ENCODE results near the gene KLHDC8B.
"Not testable (repeated sequence)": the region's sequence is repeated elsewhere in the genome, so short reads cannot be mapped to it uniquely, and the experiment has no call there.

Gene KLHDC8B

DNA sequence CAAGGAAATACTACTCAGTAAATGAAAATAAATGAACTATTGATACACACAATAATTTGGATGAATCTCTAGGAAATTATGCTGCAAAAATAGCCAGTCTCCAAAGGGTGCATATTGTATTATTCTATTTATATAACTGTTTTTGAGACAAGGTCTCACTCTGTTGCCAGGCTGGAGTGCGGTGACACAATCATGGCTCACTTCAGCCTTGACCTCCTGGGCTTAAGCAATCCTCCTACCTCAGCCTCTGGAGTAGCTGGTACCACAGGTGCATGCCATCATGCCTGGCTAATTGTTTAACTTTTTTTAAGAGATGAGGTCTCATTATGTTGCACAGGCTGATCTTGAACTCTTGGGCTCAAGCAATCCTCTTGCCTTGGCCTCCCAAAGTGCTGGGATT, 12.5 kb downstream of the KLHDC8B start:
- no peak for DNase-seq (ENCODE audit: low spot score)

DNA sequence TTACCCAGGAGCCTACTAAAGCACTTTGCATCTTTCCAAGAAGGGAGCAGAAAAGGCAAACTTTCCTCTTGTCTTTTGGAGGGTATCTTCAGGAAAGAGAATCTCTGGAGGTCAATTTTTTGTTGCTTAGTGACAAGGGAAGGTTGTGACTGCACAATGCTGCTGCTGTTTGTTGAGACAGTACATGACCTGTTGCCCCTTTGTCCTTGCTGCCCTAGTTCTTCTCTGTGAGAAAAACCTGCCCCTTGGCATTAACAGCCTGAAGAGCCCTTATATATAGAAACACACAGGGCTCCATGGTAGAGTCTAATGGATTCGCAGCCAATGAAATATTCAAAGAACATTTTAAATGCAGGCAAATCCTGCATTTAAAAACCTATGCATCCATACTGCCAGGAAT, 20.3 kb downstream of the KLHDC8B start:
- no peak for DNase-seq (ENCODE audit: low spot score)

DNA sequence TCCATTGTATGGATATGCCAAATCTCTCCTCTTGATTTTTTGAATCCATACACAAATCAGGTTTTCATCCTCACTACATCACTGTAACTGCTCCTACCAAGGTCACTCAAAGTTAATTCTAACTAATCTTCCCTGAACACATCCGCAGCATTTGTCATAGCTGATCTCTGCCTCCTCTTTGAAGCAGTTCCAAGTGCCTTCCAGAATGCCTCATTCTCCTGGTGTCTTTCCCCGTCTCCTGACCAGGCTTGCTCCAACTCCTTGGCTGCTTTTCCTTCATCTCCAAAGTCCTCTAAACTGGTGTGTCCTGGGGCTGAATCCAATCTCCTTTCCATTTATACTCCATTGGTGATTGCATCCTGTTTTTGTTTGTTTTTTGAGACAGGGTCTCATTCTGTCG, 26.8 kb downstream of the KLHDC8B start:
- no peak for DNase-seq (ENCODE audit: low spot score)

DNA sequence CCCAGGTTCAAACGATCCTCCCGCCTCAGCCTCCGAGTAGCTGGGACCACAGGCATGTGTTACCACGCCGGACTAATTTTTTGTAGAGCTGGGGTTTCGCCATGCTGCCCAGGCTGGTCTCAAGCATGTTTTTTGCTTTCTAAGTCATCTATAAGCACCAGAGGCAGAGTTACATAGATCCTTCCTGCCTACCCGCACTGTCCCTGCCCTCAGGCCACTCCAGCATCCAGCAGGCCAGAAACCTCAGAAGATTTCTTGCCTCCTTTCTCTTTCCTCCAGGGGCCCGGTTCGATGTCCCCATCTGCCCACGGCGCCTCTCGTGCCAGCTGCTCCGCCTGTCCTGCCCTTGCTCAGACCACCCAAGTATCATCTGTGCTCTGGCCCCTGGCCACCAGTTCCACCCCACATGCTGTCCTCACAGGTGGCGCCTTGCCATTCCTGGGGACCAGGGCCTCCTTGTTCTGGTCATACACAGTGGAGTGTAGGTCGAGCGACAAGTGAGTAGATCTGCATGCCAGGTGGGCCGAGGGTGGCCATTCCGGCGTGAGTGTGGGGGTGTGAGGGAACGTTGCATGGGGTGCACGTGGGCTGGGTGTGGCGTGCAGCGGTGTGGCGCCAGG, 27.3 kb downstream of the KLHDC8B start:
- DNase-seq (ENCODE audit: low spot score) = no peak

DNA sequence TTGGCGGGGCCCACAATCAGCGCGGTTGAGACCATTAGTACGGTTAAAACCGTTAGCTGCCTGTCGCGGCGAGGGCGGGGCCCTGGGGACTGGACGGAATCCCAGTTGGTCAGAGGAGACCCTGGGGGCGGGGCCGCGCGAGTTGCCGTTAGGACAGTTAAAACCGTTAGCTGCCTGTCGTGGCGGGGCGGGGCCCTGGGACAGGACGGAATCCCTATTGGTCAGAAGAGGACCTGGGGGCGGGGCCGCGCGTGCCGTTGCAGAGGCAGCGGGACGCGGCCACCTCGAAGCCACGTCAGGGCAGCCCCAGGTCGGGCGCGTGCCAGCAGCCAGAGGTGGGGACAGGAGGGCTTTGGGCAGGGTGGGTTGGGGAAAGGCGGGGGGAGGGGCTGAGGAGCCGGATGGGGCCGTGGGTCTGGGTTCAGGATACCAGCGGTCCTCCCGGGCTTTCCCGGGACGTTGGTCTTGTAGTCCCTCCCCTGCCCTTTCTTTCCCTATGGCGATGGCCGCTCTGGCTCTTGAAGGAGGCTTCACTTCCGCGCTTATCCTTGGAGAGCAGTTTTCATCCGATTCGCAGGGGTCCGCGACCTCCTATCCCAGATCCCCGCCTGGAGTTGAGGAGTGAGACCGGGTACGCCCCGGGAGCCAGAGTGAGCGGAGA, 28.0 kb downstream of the KLHDC8B start:
- peak; percentile 40 for DNase-seq (ENCODE audit: low spot score)

DNA sequence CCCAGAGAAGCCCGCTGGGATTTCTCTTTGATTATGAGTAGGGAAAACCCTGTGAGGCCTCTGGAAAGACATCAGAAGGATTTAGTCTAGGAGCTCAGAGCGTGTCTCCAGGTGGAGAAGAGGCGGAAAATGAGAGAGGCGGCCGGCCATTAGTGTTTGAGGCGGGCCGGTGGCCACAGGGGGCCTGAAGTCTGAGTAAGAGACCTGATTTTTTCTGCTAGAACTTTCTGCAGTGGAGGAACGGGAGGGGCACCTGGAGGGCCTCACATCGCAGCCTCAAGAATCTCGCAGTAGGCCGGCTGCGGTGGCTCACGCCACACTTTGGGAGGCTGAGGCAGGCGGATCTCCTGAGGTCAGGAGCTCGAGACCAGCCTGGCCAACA, 28.5 kb downstream of the KLHDC8B start:
- DNase-seq (ENCODE audit: low spot score) = no peak

DNA sequence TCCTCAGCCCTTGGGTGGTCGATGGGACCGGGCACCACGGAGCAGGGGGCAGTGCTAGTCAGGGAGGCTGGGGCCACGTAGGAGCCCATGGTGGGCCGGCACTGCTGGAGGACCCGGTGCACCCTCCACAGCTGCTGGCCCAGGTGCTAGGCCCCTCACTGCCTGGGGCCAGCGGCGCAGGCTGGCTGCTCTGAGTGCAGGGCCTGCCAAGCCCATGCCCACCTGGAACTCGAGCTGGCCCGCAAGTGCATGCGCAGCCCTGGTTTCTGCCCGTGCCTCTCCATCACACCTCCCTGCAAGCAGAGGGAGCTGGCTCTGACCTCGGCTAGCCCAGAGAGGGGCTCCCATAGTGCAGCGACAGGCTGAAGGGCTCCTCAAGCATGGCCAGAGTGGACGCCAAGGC, 42.1 kb downstream of the KLHDC8B start:
- DNase-seq (ENCODE audit: low spot score) = no peak

DNA sequence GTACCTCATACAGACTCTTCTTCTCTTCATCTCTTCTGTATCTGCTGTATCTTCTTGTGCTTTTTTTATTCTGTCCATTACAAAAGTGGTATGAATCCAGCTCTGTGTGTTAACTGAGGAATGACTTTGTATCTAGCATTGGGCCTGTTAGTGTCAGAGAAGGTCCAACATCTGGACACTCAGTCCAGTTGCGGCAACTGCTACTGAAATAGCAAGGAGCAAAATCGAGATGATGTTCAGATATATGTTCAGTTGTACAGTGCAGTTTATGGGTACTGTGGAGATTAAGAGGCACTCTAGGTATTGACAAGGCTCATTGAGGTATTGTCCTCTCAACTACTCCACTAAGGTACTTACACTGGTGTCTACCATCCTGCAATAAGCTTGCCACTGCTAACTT, 42.6 kb downstream of the KLHDC8B start:
- no peak for DNase-seq (ENCODE audit: low spot score)

DNA sequence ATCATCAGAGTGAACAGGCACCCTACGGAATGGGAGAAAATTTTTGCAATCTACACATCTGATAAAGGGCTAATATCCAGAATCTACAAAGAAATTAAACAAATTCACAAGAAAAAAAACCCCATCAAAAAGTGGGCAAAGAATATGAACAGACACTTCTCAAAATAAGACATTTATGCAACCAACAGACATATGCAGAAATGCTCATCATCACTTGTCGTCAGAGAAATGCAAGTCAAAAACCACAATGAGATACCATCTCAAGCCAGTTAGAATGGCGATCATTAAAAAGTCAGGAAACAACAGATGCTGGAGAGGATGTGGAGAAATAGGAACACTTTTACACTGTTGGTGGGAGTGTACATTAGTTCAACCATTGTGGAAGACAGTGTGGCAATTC, 45.3 kb downstream of the KLHDC8B start:
- DNase-seq (ENCODE audit: low spot score) = not testable (repeated sequence)

DNA sequence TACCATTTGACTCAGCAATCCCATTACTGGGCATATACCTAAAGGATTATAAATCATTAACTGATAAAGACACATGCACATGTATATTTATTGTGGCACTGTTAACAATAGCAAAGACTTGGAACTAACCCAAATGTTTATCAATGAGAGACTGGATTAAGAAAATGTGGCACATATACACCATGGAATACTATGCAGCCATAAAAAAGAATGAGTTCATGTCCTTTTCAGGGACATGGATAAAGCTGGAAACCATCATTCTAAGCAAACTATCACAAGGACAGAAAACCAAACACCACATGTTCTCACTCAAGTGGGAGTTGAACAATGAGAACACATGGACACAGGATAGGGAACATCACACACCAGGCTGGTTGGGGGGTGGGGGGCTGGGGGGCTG, 45.7 kb downstream of the KLHDC8B start:
- not testable (repeated sequence) for DNase-seq (ENCODE audit: low spot score)

DNA sequence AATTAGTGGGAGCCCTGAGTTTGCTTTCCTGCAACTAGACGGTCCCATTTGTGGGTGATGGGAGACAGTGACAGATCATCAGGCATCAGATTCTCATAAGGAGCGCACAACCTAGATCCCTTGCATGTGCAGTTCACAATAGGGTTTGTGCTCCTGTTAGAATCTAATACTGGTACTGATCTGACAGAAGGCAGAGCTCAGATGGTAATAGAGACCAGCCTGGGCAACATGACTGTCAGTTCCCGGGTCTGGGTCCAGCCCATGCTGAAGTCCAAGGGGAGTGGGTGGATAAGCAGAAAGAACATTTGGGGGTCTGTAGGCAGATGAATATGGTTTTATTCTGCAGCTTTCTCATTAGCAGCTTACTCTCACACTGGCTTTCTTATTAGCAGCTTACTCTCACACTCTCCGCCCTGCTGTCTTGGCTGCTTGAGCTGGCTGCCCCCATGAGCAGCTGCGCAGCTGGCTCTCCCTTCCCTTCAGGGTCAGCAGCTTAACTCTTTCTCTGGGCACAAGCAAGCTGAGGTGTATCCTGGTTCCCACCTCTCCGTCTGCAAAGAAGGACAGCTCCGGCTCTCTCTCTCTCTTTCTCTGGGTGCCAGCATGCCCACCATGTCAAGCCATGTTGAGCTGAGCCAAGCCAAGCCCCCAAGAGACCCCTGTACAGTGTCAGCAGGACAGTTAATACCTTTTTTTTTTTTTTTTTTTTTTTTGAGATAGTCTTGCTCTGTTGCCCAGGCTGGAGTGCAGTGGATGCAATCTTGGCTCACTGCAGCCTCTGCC, 46.5 kb downstream of the KLHDC8B start:
- peak; percentile 50 for DNase-seq (ENCODE audit: low spot score)

DNA sequence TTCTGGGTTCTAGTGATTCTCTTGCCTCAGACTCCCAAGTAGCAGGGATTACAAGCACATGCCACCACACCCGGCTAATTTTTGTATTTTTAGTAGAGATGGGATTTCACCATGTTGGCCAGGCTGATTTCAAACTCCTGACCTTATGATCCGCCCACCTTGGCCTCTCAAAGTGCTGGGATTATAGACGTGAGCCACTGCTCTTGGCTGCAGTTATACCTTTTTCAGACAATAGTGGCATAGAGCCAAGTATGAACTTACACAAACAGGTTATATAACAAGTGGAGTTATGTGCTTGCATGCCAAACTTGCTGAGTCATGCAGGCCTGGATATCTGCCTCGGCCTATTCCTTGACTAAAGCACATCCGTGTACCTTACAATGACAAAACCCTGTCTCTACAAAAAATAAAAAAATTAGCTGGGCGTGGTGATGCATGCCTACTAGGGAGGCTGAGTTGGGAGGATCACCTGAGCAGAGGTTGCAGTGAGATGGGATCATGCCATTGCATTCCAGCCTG, 47.1 kb downstream of the KLHDC8B start:
- peak; percentile 51 for DNase-seq (ENCODE audit: low spot score)

DNA sequence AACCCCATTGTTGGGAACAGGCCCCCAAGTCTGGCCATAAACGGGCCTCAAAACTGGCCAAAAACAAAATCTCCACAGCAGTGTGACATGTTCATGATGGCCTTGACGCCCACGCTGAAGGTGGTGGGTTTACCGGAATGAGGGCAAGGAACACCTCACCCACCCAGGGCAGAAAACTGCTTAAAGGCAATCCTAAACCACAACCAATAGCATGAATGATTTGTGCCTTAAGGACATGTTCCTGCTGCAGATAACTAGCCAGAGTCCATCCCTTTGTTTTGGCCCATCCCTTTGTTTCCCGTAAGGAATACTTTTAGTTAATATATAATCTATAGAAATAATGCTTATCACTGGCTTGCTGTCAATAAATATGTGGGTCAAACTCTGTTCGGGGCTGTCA, 47.7 kb downstream of the KLHDC8B start:
- DNase-seq (ENCODE audit: low spot score) = no peak

DNA sequence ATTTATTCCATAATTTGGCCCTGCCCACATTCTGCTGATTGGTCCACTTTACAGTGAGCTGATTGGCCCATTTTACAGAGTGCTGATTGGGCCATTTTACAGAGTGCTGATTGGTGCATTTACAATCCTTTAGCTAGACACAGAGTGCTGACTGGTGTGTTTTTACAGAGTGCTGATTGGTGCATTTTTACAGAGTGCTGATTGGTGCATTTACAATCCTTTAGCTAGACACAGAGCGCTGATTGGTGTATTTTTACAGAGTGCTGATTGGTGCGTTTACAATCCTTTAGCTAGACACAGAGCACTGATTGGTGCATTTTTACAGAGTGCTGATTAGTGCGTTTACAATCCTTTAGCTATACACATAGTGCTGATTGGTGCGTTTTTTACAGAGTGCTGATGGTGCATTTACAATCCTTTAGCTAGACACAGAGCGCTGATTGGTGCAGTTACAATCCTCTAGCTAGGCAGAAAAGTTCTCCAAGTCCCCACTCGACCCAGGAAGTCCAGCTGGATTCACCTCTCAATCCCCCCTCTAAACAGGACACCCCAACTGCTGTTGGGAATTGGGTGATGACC, 49.7 kb downstream of the KLHDC8B start:
- not testable (repeated sequence) for DNase-seq (ENCODE audit: low spot score)

DNA sequence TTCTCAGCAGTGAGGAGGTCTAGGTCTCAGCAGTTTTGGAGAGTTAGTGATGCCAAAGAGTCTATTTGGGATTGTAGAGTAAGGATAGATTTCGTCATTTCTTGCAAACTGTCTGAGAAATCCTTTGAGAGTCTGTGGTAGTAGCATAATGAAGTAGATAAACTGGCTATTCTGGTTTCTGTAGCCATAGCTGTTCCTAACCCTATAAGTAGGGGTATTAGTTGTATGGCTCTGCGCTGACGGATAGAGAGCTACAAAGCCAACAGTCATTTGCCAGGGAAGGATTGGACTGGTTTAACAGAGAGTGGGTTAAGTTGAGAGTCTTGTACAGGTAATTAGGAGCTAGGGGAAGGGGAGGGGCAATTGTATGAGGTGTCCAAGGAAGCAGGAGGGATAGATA, 50.6 kb downstream of the KLHDC8B start:
- no peak for DNase-seq (ENCODE audit: low spot score)

Data from Ammon's horn (tissue), 1 donor.